HFF-Myc (cell line): ENCODE measurements around the gene SERGEF.

Source experiments
- DNase-seq: peaks from one replicate; pipeline ENCODE4 v3.0.0-alpha.2; 2011; ENCODE audit warnings: low read depth; ENCODE audit errors: extremely low read depth
- H3K4me3 ChIP-seq: replicated peaks from 2 replicates; pipeline ENCODE4 v1.5.1; 2011; ENCODE audit warnings: low read depth, mild to moderate bottlenecking, control low read depth, low read length
- TF ChIP-seq, protein P1 (sequence below): IDR thresholded peaks from 2 replicates; pipeline ENCODE4 v1.5.1; 2012; ENCODE audit warnings: mild to moderate bottlenecking, low read depth, low read length, control low read depth; ENCODE audit errors: missing control alignments

The SERGEF gene

DNA sequence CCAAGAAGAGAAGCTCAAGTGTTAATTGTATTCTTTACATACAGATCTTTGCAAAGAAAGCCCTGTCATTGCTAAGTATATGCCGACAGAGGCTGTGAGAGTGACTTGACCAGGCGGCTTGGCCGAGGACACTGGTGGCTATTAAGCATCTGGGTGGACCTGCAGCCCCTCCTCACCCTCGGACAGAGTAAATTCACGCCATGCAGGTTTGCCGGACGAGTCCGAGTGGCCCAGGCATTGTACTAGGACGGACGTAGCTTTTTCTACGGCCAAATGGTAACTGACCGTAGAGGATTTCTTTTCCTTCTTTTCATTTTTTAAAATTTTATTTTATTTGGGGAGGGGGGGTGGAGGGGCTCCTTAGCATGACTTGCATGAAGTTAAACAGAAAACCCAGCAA is 231.2 kb downstream of the SERGEF start:
- H3K4me3 ChIP-seq = no peak overlapping the region
- TF ChIP-seq, protein P1, sequence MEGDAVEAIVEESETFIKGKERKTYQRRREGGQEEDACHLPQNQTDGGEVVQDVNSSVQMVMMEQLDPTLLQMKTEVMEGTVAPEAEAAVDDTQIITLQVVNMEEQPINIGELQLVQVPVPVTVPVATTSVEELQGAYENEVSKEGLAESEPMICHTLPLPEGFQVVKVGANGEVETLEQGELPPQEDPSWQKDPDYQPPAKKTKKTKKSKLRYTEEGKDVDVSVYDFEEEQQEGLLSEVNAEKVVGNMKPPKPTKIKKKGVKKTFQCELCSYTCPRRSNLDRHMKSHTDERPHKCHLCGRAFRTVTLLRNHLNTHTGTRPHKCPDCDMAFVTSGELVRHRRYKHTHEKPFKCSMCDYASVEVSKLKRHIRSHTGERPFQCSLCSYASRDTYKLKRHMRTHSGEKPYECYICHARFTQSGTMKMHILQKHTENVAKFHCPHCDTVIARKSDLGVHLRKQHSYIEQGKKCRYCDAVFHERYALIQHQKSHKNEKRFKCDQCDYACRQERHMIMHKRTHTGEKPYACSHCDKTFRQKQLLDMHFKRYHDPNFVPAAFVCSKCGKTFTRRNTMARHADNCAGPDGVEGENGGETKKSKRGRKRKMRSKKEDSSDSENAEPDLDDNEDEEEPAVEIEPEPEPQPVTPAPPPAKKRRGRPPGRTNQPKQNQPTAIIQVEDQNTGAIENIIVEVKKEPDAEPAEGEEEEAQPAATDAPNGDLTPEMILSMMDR = no peak
- DNase-seq = no peak

DNA sequence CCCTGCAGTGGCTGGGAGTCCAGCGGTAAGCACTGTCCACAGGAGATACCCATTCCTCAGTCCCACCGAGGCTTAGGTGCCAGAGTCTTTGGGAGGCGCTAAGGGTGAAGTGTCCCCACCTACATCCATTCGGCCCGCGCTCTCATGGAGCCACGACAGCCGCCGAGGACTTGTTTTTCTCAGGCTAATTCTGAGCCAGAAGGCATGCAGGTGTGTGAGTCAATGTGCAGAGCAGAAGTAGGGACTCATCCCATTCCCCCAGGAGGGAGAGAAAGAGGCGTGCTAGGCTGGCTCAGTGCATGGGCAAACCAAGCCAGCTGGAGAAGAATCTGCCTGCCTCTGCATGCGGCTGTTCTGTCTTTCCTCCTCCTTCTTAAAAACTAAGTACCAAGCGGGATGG is 231.6 kb downstream of the SERGEF start:
- TF ChIP-seq, protein P1 = no peak
- no peak overlapping the region for H3K4me3 ChIP-seq
- DNase-seq = no peak

DNA sequence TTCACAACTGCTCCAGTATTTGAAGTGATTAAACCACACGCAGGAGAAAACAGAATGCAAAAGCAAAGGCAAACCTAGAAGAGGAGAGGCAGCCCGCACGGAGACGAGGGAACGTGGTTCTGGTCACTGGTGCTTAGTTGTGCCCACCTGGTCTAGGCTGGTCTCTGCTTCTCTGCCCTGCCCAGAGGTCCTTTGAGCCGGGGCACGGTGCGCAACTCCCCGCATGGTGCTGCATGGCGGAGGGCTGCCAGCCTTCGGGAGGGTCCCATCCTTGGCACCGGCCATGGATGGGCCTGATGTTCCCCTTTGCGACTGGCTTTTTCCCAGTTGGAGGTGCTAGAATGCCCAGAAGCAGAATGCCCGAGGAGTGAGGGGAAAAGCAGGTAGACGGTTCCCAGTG is 232.2 kb downstream of the SERGEF start:
- H3K4me3 ChIP-seq = no peak overlapping the region
- no peak for DNase-seq
- TF ChIP-seq, protein P1 = no peak

DNA sequence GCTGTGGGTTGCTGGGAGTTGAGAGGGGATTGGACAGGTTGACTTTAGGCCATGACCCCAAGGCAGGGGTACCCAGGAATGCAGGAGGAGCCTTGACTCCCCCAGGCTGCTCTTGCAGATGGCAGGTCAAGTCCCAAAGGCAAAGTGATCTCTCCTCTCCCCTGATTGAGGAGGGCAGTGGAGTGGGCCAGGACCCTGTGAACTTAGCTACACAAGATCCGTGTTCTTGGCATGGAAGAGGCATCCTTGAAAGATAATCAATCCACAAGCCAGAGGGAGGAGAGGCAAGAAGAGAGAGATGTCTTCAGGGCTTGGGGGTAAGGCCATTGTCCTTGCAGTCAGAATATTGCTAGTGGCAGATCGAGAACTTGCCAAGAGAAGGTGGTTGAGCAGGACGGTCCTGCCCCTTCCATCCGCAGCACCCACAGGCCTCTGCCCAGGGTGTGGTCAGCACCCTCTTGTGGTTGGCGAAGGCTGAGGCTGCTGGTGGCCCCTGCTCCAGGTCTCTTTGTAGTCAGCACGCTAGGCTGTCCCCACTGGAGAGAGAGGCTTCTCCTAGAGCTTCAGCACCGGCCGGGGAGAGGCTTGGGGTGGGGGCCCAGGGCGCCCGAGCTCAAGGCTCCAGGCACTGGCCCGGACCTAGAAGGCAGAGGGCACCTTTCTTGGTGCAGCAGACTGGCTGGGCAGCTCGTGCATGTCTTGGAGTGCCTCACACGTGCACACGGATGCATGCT is 232.8 kb downstream of the SERGEF start:
- TF ChIP-seq, protein P1 = no peak
- no peak for DNase-seq
- H3K4me3 ChIP-seq = no peak overlapping the region

DNA sequence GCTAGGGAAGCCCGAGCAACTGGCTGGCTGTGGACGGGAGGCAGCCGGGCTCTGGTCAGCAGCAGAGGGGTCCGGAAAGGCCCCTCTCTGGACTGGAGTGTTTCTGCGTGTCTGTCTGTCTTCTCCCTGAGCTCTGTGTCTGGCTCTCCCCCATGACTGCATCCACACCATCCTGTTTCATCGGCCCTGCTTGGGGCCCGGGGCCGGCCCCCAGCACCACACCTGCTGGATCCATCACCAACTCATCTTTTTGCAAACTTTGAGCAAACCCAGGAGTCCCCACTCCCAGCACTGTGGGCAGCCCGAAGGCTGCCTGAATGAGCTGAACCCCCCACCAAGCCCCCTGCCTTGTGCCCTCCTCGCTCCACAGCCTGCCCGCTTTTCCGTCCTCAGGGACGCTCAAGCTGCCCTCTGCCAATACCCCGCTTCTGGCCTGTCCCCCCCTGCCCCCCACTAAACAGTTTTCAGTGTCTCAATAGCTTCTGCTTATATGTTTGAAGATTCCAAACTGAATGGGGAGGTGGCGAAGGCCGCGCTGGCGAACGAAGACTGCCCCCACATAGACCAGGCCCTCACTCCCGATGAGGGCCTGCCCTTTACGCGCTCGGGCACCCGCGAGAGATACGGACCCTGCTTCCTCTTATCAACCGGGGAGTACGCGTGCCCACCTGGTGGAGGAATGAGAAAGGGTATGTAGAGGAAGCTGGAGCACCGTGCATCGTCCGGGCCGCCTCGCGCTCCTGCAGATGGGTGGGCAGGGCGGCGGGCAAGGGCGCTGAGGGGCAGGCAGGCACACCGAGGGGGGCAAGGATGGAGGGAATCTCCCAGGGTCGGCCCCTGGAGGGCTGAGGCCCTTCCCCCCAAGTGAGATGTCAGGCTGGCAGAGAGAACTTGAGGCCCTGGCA is 233.6 kb downstream of the SERGEF start:
- TF ChIP-seq, protein P1 = no peak
- H3K4me3 ChIP-seq = no peak overlapping the region
- no peak for DNase-seq

DNA sequence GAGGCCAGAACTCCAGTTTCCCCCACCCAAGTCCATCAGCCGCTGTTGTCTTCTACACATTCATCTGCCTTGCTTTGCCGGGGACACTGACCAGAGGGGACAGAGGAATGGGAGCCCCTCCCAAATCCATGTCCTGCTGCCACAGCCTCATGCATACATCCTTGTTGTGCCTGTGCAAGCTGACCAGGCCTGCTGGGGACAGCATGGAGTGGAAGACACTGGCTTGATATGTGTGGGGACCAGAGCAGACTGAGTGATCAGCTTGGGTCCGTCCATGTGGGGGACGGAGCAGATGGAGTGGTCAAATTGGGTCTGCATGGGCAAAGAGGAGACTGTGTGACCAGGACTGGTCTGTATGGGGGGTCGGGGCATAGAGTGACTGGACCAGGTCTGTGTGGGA is 234.5 kb downstream of the SERGEF start:
- H3K4me3 ChIP-seq = no peak overlapping the region
- TF ChIP-seq, protein P1 = no peak
- no peak for DNase-seq
